ENCODE data around the gene HTR2C.

GRCh38 chrX:114800719-114801118 lies 216.8 kb downstream of the HTR2C start:
- TF ChIP-seq CTCF (conservative IDR thresholded peaks at IDR 0.05; ENCODE audit: low read depth in 2 of 2) (no peak), EZH2 (IDR thresholded peaks at IDR 0.05; ENCODE audit: low read depth, unreplicated experiment) (no peak)
